ENCODE results near the gene GP1BB.

GP1BB gene

GRCh38 chr22:19760058-19760950, 37.0 kb downstream of the GP1BB start, which contains the start of gene TBX1:
Gene TBX1 (plus strand): TSS chr22:19760778. CDS start chr22:19760844, 66 bp downstream.
- no peak for DNase-seq
- in situ Hi-C loops (cut with HindIII; ENCODE audit: low pct_ligation_motif_present, low pct_unique_long_range_greater_than_20kb, low sequenced_read_pairs), result no loop called here

GRCh38 chr22:19760951-19761724, 37.8 kb downstream of the GP1BB start:
- DNase-seq, result no peak
- in situ Hi-C loops (cut with HindIII; ENCODE audit: low pct_ligation_motif_present, low pct_unique_long_range_greater_than_20kb, low sequenced_read_pairs), result no loop called here

GRCh38 chr22:19761725-19762567, 38.6 kb downstream of the GP1BB start:
- DNase-seq, result no peak
- in situ Hi-C loops (cut with HindIII; ENCODE audit: low pct_ligation_motif_present, low pct_unique_long_range_greater_than_20kb, low sequenced_read_pairs), result no loop called here

GRCh38 chr22:19762568-19763457, 39.5 kb downstream of the GP1BB start:
- in situ Hi-C loops (cut with HindIII; ENCODE audit: low pct_ligation_motif_present, low pct_unique_long_range_greater_than_20kb, low sequenced_read_pairs), result no loop called here
- DNase-seq, result no peak

- in situ Hi-C loops (cut with HindIII; ENCODE audit: low pct_ligation_motif_present, low pct_unique_long_range_greater_than_20kb, low sequenced_read_pairs), result no loop called here
- no peak for DNase-seq
These were observed 40.3 kb downstream of the GP1BB start for GRCh38 chr22:19763458-19764298.

- no peak for DNase-seq
- in situ Hi-C loops (cut with HindIII; ENCODE audit: low pct_ligation_motif_present, low pct_unique_long_range_greater_than_20kb, low sequenced_read_pairs), result no loop called here
These were observed 40.9 kb downstream of the GP1BB start for GRCh38 chr22:19764299-19764593.

- in situ Hi-C loops (cut with HindIII; ENCODE audit: low pct_ligation_motif_present, low pct_unique_long_range_greater_than_20kb, low sequenced_read_pairs), result no loop called here
- DNase-seq, result no peak
These were observed 41.5 kb downstream of the GP1BB start for GRCh38 chr22:19764636-19765476.

- DNase-seq, result no peak
- in situ Hi-C loops (cut with HindIII; ENCODE audit: low pct_ligation_motif_present, low pct_unique_long_range_greater_than_20kb, low sequenced_read_pairs), result no loop called here
These were observed 42.3 kb downstream of the GP1BB start for GRCh38 chr22:19765477-19766239.

GRCh38 chr22:19766240-19766510, 42.8 kb downstream of the GP1BB start:
- in situ Hi-C loops (cut with HindIII; ENCODE audit: low pct_ligation_motif_present, low pct_unique_long_range_greater_than_20kb, low sequenced_read_pairs), result no loop called here
- DNase-seq, result no peak

- DNase-seq, result peak; percentile 34
- in situ Hi-C loops (cut with HindIII; ENCODE audit: low pct_ligation_motif_present, low pct_unique_long_range_greater_than_20kb, low sequenced_read_pairs), result no loop called here
These were observed 43.4 kb downstream of the GP1BB start for GRCh38 chr22:19766511-19767426.

GRCh38 chr22:19767427-19768341, 44.3 kb downstream of the GP1BB start:
- in situ Hi-C loops (cut with HindIII; ENCODE audit: low pct_ligation_motif_present, low pct_unique_long_range_greater_than_20kb, low sequenced_read_pairs), result no loop called here
- no peak for DNase-seq

GRCh38 chr22:19769393-19769715, 46.0 kb downstream of the GP1BB start:
- no peak for DNase-seq
- in situ Hi-C loops (cut with HindIII; ENCODE audit: low pct_ligation_motif_present, low pct_unique_long_range_greater_than_20kb, low sequenced_read_pairs), result no loop called here

- in situ Hi-C loops (cut with HindIII; ENCODE audit: low pct_ligation_motif_present, low pct_unique_long_range_greater_than_20kb, low sequenced_read_pairs), result no loop called here
- no peak for DNase-seq
These were observed 47.2 kb downstream of the GP1BB start for GRCh38 chr22:19770349-19771220.

GRCh38 chr22:19772422-19772672, 49.0 kb downstream of the GP1BB start:
- in situ Hi-C loops (cut with HindIII; ENCODE audit: low pct_ligation_motif_present, low pct_unique_long_range_greater_than_20kb, low sequenced_read_pairs), result no loop called here
- DNase-seq, result no peak

Data from ACHN (cell line).